ENCODE measurements around the gene MBNL2. TPM values are rescaled to one million over a fixed set of nuclear protein-coding genes. Genes with fewer than 3 reads are reported as not detected.

Gene MBNL2
- total RNA-seq, 1 donor: 69.8 TPM

DNA sequence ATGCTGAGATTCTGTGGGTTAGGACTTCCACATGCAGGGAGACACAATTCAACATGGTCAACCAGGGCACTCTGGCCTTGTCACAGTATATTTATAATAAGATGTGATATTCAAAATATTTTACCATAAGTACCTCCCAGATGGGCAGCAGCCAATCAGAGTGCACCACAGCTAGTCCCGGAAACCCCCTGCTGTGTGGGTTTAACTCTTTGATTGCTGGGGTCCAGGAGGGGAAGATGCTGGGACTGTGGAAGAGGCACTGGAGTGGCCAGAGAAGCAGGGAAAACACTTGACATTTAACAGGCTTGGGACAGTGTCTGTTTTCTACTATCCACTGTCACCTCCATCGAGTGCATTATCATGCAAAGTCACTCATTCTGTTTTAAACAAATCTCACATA, 99.0 kb downstream of the MBNL2 start:
- Histone ChIP-seq H3K36me3 (ENCODE audit: insufficient read depth, low read length) (no peaks in the 10 kb centered on the region), H3K4me1 (ENCODE audit: insufficient read depth, low read length) (peaks cover 11% of the 10 kb centered on the region), H3K4me3 (ENCODE audit: insufficient read depth, low read length) (no peak overlapping the region), H3K9me3 (ENCODE audit: low read depth, low read length) (no peaks in the 10 kb centered on the region), H3K27me3 (ENCODE audit: insufficient read depth, low read length) (no peaks in the 10 kb centered on the region), H4K20me1 (ENCODE audit: insufficient read depth, low read length) (peaks cover 5% of the 10 kb centered on the region), H2AFZ (ENCODE audit: low read length) (no peak overlapping the region), H3K4me2 (ENCODE audit: insufficient read depth, low read length) (no peak overlapping the region), H3K27ac (ENCODE audit: low read depth, low read length) (no peak overlapping the region), H3K79me2 (ENCODE audit: insufficient read depth, low read length) (peaks cover 29% of the 10 kb centered on the region)
- no peak for TF ChIP-seq CTCF (IDR thresholded peaks at IDR 0.05; ENCODE audit: extremely low read depth, low read depth, low read length)
- no peak for DNase-seq (ENCODE audit: insufficient read length, low spot score, missing footprints)

DNA sequence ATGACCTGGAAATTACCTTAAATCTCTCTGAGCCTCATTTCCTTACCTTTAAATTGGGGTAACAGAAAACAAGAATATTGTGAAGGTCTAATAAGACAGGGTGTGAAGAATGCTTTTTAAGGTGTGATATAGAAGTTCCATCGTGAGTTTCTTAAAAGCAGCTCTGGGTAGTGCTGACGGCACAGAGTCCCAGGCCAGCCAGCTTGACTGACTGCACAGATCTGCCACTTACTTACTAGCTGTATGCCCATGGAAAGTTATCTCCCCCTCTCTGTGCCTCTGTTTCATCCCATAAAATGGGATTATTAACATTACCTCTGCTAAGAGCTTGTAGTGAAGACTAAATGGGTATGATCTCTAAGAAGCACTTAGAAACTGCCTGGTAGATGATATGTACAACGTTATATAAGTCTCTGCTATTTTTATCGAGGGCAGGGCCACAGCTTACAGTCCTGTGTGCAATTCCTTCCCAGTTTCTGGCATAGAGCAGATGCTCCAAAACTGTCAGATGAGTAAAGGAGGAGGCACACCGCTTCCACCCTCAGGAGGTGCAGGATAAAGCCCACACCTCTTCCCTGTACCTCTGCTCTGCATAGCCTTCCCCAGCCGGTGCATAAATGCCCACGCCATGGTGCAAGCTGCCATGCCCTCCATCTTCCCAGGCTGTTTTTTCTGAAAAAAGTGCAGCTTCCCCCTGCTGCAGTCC, 99.6 kb downstream of the MBNL2 start:
- no peak for TF ChIP-seq CTCF (IDR thresholded peaks at IDR 0.05; ENCODE audit: extremely low read depth, low read depth, low read length)
- H3K27ac ChIP-seq (ENCODE audit: low read depth, low read length): no peak overlapping the region
- DNase-seq (ENCODE audit: insufficient read length, low spot score, missing footprints): no peak
- no peaks in the 10 kb centered on the region for H3K9me3 ChIP-seq (ENCODE audit: low read depth, low read length)
- H3K79me2 ChIP-seq (ENCODE audit: insufficient read depth, low read length): peaks cover 28% of the 10 kb centered on the region
- peaks cover 2% of the 10 kb centered on the region for H4K20me1 ChIP-seq (ENCODE audit: insufficient read depth, low read length)
- H3K4me3 ChIP-seq (ENCODE audit: insufficient read depth, low read length): no peak overlapping the region
- no peak overlapping the region for H3K4me2 ChIP-seq (ENCODE audit: insufficient read depth, low read length)
- H3K27me3 ChIP-seq (ENCODE audit: insufficient read depth, low read length): no peaks in the 10 kb centered on the region
- no peak overlapping the region for H2AFZ ChIP-seq (ENCODE audit: low read length)
- H3K4me1 ChIP-seq (ENCODE audit: insufficient read depth, low read length): peaks cover 11% of the 10 kb centered on the region
- H3K36me3 ChIP-seq (ENCODE audit: insufficient read depth, low read length): no peaks in the 10 kb centered on the region

- peak overlapping the region; percentile 24 for H3K27ac ChIP-seq (ENCODE audit: low read depth, low read length)
- no peaks in the 10 kb centered on the region for H4K20me1 ChIP-seq (ENCODE audit: insufficient read depth, low read length)
- no peaks in the 10 kb centered on the region for H3K36me3 ChIP-seq (ENCODE audit: insufficient read depth, low read length)
- H3K27me3 ChIP-seq (ENCODE audit: insufficient read depth, low read length): no peaks in the 10 kb centered on the region
- H2AFZ ChIP-seq (ENCODE audit: low read length): no peak overlapping the region
- no peak overlapping the region for H3K4me3 ChIP-seq (ENCODE audit: insufficient read depth, low read length)
- no peaks in the 10 kb centered on the region for H3K9me3 ChIP-seq (ENCODE audit: low read depth, low read length)
- H3K4me1 ChIP-seq (ENCODE audit: insufficient read depth, low read length): peaks cover 21% of the 10 kb centered on the region
- TF ChIP-seq CTCF (IDR thresholded peaks at IDR 0.05; ENCODE audit: extremely low read depth, low read depth, low read length): no peak
- peaks cover 27% of the 10 kb centered on the region for H3K79me2 ChIP-seq (ENCODE audit: insufficient read depth, low read length)
- H3K4me2 ChIP-seq (ENCODE audit: insufficient read depth, low read length): peak overlapping the region; percentile 34
- DNase-seq (ENCODE audit: insufficient read length, low spot score, missing footprints): no peak
Observed at GRCh38 chr13:97322740-97323342, 100.7 kb downstream of the MBNL2 start.

GRCh38 chr13:97324115-97324514, 102.0 kb downstream of the MBNL2 start:
- Histone ChIP-seq H3K27me3 (ENCODE audit: insufficient read depth, low read length) (no peaks in the 10 kb centered on the region), H3K79me2 (ENCODE audit: insufficient read depth, low read length) (peaks cover 23% of the 10 kb centered on the region), H3K4me3 (ENCODE audit: insufficient read depth, low read length) (no peak overlapping the region), H3K9me3 (ENCODE audit: low read depth, low read length) (no peaks in the 10 kb centered on the region), H3K27ac (ENCODE audit: low read depth, low read length) (no peak overlapping the region), H3K4me1 (ENCODE audit: insufficient read depth, low read length) (peaks cover 28% of the 10 kb centered on the region), H3K36me3 (ENCODE audit: insufficient read depth, low read length) (no peaks in the 10 kb centered on the region), H3K4me2 (ENCODE audit: insufficient read depth, low read length) (no peak overlapping the region), H2AFZ (ENCODE audit: low read length) (no peak overlapping the region), H4K20me1 (ENCODE audit: insufficient read depth, low read length) (no peaks in the 10 kb centered on the region)
- TF ChIP-seq CTCF (IDR thresholded peaks at IDR 0.05; ENCODE audit: extremely low read depth, low read depth, low read length): no peak
- DNase-seq (ENCODE audit: insufficient read length, low spot score, missing footprints): no peak

All from osteoblast (primary cell).